GOT3 (cell line): ENCODE results near the gene CSNK1G2.

ENCODE experiments used
- DNase-seq: peaks from one replicate; lab custom pipeline; 2025; ENCODE audit warnings: mixed read lengths; lab: John Stamatoyannopoulos, UW

The CSNK1G2 gene

DNA sequence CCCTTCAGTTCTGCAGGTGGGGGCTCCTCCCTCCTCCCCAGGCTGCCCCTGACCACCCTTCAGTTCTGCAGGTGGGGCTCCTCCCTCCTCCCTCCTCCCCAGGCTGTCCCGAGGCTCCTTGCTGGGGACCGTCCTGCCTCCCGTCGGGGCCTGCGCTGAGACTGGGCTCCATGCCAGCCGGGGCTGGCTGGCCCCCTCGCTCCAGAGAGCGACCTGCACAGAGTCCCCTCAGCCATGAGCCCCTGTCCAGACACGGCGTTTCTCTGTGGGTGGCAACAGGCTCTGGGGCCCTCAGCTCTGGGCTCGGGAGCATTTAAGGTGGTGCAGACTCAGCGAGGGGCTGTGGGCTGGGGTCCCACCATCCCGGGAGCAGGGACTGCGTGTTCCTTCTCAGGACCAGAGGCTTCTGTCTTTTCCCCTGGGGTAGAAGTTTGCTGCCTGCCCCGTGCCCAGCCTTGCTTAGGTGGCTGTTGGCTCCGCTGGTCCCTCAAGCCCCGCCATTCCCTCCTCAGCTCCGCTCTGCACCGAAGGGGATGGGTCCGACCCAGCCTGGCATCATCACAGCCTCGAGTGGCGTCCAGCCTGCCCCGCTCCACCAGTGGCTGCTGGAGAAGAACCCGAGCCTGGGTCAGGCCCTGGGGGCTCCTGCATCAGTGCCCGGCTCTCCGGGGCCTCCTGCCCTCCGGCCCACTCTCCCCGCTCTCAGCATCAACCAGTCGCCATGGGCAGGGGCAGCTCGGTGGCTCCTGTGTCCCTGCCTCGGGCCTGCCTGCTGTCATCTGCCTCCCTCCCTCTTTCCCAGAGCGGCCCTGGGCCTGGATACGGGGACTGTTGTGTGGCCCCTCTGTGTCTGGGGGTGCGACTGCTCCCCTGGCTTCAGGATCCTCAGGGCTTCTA lies 27.6 kb downstream of the CSNK1G2 start:
- DNase-seq, result no peak

DNA sequence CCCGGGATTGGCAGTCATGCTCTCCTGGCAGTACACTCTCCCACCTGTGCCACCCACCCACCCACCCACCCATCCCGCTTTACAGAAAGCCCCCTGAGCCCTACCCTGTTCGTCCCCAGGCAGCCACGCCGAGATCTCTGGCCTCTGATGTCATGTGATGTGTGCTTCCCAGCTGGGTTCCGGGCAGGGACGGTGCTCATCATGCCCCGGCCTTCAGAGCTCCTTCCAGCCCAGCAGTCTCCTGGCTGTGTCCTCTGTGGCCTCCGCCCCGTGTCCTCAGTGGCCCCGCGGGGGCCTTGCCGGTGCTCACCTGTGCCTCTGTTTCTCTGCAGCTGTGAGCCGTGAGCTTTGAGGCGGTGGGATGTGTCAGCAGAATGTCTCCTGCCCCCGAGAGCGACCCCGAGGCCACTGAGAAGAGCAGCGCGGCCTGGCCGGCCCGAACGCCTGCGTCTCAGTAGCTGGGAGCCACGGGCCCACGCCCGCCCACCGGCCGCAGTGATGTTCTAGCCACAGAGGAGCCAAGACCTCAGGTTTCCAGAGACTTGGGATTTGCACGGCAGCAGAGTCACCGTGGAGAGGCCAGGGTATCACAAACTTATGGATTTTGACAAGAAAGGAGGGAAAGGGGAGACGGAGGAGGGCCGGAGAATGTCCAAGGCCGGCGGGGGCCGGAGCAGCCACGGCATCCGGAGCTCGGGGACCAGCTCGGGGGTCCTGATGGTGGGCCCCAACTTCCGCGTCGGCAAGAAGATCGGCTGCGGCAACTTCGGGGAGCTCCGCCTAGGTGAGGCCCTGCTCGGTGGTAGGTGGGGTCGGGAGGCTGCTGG lies 28.4 kb downstream of the CSNK1G2 start:
- no peak for DNase-seq

DNA sequence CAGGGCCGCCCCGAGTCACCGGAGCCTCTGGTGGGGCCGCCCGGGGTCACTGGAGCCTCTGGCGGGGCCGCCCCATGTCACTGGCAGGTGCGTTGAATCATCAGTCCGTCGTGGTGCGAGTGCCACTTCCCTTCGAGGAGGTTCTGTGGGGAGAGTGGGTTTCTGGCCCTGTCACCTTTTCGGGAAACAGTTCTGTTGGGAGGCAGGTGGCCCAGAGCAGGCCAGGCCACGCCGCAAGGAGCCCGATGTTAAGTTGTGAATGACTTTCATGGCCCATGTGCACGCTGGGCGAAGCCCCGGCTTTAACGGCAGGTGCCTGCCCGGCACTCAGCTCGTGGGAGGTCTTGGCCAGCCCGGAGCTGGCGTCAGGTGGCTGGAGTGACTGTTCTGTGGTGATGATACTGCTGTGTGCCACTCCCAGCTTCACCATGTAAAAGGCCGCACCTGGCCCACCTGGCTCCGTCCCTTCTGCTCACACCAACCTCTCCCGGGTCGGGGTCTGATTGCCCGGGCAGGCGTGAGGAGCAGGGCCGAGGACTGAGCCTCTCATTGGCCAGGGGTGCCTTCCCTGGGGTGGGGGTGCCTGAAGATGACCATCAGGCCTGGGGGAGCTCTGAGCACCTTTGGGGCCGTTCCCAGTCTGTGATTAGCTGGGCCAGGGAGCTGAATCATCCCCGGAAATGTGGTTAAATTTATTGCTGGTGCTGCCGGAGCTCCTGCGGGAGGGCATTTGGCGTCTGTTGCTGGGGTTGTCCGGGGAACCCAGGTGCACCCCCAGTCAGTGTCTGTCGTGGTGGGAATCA lies 29.2 kb downstream of the CSNK1G2 start:
- DNase-seq, result no peak

DNA sequence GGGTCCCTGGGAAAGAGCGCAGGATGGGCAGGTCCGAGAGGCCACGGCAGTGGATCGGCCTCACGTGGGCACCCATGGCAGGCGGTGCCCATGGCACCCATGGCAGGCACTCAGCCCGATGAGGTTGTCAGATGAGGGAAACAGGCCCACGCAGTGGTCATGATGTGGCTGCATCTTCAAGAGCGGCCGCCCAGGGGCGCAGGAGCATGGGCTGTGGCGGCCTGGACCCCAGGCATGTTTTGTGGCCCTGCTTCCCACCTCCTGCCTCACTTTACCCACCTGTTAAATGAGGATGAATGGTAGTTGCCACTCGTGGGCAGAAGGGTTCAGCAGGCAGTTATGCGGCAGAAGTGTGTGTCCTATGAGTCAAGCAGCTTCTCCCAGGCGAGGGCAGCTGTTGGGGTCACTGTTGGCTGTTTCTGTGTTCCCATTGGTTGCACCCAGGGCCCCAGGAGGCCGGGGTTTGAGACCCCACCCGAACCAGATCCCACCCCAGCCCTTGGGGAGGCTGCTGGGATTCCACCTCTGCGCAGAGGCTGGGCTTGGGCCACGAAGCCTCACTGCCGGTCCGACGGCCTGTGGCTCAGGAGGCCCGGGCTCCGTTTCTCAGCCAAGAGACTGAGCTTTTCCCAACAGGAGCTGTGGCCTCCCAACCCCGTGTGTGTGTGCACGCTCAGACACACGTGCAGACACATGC lies 30.0 kb downstream of the CSNK1G2 start:
- no peak for DNase-seq

DNA sequence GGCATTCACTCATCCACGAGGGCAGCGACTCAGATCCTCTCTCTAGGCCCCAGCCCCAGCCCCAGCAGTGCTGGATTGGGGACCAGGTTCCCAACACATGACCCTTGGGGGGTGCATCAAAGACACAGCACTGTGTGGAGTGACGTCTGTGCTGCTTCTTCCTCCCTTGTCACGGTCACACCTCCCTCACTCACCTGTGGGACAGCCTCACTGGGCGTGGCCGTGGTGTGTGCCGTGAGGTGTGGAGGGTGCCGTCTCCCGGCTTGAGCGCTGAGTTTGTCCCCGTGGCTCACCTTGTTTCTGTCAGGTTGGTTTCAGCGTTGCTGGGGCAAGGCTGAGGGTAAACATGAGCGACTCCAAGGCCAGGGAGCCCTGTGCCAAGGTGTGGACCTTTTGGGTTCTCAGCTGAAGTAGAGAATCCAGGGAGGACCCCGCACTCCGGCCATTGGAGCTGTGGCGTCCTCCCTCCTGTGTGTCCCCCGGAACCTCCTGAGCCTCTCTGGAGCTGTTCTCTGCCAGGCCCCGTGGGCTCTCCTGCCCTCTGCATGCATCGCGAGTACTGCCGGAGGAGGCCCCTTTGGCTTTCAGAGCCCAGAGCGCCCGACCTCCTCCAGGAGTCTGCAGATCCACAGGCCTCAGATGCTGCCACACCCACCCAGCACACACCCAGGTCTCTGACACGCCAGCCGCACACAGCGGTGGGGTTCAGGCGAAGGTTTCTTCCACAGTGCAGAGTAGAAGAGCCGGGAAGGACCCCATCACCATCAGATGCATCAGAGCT lies 33.6 kb downstream of the CSNK1G2 start:
- no peak for DNase-seq

DNA sequence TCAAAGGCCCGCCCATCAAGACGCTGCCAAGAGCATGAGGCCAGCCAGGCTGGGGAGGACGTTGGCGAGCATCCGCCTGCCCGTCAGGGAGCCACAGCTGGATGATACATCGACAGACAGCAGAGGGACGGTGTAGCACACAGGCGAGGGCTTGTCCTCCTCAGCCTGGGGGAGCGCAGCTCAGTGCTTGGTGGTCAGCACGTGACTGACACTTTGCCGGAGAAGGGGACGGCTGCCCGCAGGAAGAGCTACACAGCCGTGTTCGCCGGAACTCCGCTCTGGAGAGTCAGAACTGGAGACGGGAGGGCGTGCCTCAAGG lies 34.1 kb downstream of the CSNK1G2 start:
- no peak for DNase-seq

DNA sequence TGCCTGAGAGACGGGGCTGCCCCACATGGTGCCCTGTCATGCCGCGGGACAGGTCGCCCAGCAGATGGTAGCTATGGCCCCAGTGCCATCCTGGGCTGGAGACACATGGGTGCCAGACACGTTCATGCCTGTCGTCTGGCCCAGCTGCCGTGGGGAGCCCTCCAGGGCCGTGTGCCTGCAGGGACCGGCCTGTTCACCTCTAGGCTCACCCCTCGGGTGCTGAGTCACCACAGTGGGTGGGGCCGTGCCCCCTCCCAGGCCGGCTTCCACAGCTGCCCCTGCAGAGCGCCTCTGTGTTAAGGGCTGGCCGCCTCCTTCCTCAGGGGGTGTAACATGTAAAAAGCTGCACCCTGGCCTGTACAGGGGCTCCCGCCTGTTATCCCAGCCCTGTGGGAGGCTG lies 36.1 kb downstream of the CSNK1G2 start:
- no peak for DNase-seq

DNA sequence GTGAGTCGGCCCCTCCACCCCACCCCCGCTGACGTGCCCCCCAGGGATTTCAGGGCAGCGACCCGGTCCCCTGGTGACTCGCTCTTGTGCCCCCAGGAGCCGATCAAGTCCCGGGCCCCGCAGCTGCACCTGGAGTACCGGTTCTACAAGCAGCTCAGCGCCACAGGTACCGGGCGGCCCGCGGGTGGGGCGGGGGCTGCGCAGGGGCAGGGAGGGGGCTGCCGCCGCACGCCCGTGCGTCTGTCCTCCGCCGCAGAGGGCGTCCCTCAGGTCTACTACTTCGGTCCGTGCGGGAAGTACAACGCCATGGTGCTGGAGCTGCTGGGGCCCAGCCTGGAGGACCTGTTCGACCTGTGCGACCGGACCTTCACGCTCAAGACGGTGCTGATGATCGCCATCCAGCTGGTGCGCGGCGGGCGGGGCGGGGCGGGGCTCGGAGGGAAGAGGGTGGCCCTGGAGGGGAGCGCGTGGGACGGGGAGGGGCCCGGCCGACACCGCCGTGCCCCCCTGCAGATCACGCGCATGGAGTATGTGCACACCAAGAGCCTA lies 37.4 kb downstream of the CSNK1G2 start:
- no peak for DNase-seq

DNA sequence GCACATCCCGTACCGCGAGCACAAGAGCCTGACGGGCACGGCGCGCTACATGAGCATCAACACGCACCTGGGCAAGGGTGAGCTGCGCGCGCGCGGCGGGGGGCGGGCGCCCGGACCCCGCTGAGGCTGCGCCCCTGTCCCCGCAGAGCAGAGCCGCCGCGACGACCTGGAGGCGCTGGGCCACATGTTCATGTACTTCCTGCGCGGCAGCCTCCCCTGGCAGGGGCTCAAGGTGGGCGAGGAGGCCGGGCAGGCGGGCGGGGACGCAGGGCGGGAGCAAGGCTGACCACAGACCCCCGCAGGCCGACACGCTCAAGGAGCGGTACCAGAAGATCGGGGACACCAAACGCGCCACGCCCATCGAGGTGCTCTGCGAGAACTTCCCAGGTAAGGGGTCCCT lies 38.0 kb downstream of the CSNK1G2 start:
- DNase-seq, result no peak

DNA sequence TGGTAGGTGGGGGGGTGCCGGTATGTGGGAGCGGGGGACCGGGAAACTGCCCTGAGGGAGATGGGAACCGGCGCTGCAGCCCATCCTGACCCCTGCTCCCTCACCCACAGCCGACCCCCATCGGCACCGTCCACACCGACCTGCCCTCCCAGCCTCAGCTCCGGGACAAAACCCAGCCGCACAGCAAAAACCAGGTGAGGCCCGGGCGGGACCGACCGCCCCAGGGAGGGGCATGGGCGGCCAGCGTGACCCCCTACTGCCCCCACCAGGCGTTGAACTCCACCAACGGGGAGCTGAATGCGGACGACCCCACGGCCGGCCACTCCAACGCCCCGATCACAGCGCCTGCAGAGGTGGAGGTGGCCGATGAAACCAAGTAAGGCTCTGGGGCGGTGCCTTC lies 38.7 kb downstream of the CSNK1G2 start:
- DNase-seq, result no peak

DNA sequence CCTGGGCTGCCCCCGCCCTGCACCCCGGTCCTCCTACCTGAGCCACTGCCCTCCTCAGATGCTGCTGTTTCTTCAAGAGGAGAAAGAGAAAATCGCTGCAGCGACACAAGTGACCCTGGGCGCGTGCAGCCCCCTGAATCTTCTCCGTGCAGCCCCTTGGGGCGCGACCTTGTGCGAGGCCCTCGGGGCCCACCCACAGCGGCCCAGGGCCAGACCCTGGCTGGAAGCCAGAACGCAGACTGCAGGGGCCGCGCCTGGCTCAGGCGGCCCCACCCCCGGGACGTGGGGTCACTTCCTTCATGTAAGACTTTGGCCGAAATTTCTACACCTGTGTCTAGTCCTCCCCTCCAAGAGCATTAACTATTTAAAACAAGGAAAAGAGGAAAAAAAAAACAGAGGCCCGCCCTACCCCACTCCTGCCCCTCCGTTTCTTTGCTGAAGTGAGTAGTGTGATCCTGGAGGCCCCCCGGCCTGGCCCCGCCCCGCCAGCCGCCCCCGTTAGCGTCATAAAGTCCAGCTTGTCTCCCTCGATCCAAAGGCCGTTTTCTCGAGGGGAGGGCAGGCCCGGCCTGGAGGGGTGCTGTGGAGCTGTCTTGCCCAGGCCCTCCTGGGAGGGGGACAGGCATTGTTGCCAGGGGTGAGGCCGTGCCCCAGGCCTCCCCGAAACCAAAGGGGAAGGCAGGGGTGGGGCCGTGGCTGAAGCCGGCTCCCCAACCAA lies 39.3 kb downstream of the CSNK1G2 start:
- DNase-seq, result no peak

DNA sequence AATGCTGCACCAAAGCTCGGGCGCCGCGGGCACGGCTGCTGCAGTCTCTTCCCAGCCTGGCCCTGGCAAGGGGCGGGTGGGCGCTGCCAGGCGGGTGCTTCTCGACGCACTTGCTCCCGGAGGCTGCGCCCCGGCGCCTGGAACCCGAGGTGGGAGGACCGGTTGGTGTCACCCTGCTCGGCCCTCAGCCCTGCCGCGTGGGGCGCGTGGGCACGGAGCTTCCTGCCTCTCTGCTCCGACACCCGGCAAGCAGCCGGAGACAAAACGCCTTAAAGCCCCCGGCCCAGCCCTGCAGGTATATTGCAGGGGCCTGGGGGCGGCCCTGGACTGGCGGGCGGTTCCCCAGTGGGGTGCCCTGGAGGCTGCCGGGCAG lies 39.8 kb downstream of the CSNK1G2 start:
- DNase-seq, result no peak

DNA sequence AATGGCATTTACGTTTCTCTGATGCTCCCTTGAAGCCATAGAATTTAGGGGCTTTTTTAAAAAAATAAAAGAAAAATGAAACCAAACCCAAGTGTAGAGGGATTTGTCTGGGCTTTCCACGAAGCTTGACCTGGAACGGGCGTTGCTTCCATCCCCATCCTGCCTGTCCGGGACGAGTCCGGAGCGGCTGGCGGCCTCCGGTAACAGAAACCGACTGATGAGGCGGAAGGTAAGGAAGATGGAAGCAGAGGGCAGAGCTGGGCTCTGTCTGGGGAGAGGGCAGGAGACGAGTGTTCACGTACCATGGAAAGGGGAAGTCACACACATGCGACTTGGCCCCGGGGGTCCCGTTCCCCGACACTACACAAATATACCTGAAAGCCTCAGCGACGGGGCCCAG lies 40.3 kb downstream of the CSNK1G2 start:
- DNase-seq, result no peak

DNA sequence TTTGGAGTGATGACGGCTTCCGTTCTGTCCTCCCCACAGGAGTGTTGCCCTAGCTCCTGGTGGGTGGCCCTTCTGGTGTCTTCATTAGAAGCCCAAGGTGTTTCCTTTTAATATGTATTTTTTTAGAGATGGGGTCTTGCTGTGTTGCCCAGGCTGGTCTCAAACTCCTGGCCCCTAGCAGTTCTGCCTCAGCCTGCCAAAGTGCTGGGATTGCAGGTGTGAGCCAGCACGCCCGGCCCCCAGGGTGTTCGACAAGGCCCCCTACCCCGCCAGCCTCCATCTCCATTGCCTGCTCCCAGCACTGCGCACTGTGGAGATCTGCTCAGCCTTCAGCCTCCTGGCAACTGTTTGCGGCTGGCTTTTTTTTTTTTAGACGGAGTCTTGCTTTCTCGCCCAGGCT lies 43.4 kb downstream of the CSNK1G2 start:
- DNase-seq, result no peak

DNA sequence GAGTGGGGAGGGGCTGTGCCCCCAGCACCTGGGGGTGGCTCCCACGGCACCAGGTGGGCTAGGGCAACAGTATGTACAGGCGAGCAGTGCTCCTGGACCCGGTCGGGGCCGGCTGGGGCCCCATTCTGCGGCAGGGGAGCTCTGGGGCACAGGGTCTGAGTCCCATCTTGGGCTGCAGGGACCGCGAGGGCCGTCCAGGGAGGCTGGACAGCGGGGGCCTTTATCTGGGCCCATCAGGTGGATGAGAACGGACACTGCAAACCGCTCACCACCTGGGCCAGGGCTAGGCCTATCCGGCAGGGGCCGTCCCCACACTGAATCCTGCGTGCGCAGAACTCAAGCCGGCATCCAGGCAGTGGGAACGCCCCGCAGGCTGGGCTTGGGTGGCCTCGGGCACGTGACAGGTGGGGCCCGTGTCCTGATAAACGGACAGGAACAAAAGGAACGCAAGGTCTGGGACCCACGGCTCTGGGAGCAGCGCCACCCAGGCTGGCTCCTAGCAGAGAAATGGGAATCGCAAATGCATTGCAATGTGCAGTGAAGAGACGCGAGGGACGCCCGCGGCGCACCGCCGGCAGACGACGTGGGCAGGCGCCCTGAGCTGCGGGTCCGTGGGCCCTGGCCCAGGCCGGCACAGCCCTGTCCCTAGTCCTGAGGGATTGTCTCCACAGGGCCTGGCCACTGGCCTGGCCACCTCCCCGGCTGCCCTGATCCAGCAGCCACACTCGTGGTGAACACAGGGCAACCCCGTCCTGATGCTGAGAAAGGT lies 44.8 kb downstream of the CSNK1G2 start:
- DNase-seq, result no peak

DNA sequence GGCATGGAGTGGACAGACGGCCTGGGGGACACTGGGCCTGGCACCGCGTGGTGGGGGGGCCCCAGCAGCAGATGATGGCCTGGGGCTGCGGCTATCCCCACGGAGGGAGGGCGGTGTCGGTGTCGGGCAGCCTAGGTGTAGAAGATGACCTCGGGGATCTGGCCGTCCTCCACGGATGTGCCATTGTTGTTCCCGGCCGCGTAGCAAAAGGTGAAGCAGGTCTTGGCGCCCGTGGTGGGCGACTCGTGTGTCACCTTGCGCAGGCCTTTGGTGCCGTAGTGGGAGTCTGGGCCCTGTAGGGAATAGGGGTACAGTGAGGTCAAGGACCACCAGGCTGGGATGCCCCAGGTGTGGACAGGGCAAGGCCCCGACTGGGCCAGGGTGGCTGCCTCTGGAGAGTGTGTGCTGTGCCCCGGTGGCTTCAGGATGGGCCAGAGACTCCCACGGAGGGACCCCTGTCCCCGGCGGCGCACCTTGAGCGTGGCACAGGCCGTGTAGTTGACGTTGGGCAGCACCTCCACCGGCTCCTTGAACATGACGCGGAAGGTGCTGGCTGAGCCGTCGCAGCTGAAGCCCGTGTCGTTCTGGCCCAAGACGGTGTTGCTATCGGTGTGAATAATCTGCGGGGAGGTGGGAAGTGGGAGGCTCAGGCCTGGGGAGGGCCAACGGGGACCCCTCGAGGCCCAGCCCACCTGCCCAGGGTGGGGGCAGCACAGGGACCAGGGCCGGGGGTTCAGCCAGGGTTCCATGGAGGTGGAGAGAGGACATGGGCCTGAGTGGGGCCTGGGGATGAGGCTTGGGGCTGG lies 45.6 kb downstream of the CSNK1G2 start:
- no peak for DNase-seq

DNA sequence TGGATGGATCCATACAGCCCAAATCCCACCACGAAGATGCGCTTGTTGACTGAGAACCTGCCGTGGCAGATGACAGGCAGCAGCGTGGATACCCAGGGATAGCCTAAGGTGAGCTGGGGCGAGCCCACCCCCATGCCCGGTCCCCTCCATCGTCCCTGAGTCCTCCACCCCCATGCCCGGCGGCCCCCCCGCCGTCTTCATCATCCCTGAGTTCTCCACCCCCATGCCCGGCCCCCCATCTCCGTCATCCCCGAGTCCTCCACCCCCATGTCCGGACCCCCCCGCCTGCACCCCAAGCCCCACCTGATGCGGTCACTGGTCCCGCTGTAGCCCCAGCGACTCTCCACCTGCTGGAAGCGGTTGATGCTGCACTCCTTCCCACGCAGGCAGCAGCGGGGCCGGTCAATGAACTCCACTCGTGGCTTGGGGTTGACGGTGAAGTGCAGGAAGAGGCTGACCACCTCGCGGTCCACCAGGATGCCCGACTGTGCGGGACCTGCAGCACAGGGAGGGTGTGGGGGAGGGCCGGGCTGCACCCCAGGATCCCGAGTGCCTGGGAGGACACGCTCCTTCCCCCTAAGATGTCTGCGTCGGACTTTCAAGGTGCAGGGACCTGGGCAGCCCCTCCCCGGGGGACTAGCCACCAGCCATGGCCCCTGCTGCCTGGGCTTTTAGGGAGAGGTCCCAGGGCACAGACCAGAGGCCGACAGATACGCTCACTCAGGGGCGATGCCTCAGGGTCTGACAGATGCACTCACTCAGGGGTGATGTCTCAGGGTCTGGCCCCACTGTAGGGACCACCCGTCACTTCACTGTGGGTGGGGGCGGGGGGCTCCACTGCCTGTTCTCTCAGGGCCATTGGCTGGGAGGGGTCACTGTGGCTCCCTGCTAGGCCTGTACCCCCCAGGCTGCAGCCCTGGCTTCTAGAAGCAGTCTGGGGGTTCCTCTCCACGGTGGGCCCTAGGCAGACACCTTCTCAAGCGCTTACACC lies 46.5 kb downstream of the CSNK1G2 start:
- DNase-seq, result no peak
